Measurements from ENCODE around the gene INSIG1.

DNA sequence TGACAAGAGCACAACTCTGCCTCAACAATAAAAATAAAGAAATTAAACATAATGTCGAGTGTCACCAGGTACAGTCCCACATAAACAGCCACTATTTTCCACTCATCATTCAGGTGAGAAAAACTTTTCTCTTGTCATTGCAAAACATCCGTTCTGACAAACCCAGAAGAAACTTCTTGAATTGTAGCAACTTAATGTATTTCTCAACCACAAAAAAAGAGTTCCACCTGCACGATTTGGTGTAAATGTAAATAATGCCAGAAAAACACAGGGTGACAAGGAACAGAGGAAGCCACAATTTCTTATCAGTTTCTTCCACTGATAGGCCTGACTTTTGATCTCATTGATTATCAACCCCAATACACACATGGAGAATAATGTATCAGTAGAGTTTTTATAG, 26.8 kb upstream of the INSIG1 start:
- TF ChIP-seq POLR2A (IDR thresholded peaks at IDR 0.05), result no peak
- no peak for TF ChIP-seq CTCF (IDR thresholded peaks at IDR 0.05)
- no peak for TF ChIP-seq POLR2AphosphoS5 (IDR thresholded peaks at IDR 0.05)
- no peak for TF ChIP-seq EP300 (IDR thresholded peaks at IDR 0.05)
